Measurements from ENCODE around the gene CARMIL1. TPM values are rescaled to one million over a fixed set of nuclear protein-coding genes. Genes with fewer than 3 reads are reported as not detected.

CARMIL1 gene
- total RNA-seq, 4 donors from 2014 or later: 11.8 to 23.2 (median 17.1) TPM

GRCh38 chr6:25407431-25407830, 128.3 kb downstream of the CARMIL1 start:
- TF ChIP-seq POLR2A (IDR thresholded peaks at IDR 0.05) (no peak), CTCF (IDR thresholded peaks at IDR 0.05) (no peak)
- no peaks in the 10 kb centered on the region for H3K9me3 ChIP-seq
- H3K4me1 ChIP-seq: no peaks in the 10 kb centered on the region
- no peak overlapping the region for H3K4me3 ChIP-seq
- no peak for DNase-seq
- H3K27ac ChIP-seq: no peak overlapping the region
- no peaks in the 10 kb centered on the region for H3K36me3 ChIP-seq
- intact Hi-C loops (cut with DNase I; ENCODE audit: low total_unique reads): no loop called here
- H3K27me3 ChIP-seq: no peaks in the 10 kb centered on the region

- no peak overlapping the region for H3K4me3 ChIP-seq
- DNase-seq: no peak
- H3K27me3 ChIP-seq: no peaks in the 10 kb centered on the region
- peaks cover 0 to 6% of the 10 kb centered on the region in 2 donors for H3K4me1 ChIP-seq
- no peaks in the 10 kb centered on the region for H3K9me3 ChIP-seq
- no peaks in the 10 kb centered on the region for H3K36me3 ChIP-seq
- TF ChIP-seq POLR2A (IDR thresholded peaks at IDR 0.05) (no peak), CTCF (IDR thresholded peaks at IDR 0.05) (no peak)
- intact Hi-C loops (cut with DNase I; ENCODE audit: low total_unique reads): no loop called here
- H3K27ac ChIP-seq: no peak overlapping the region
Observed at GRCh38 chr6:25410102-25410501, 130.9 kb downstream of the CARMIL1 start.

GRCh38 chr6:25411316-25411950, 132.3 kb downstream of the CARMIL1 start:
- Histone ChIP-seq H3K36me3 (no peaks in the 10 kb centered on the region), H3K27ac (no peak overlapping the region), H3K4me3 (no peak overlapping the region), H3K4me1 (peaks cover 0 to 7% of the 10 kb centered on the region in 2 donors), H3K9me3 (no peaks in the 10 kb centered on the region), H3K27me3 (no peaks in the 10 kb centered on the region)
- no peak for DNase-seq
- intact Hi-C loops (cut with DNase I; ENCODE audit: low total_unique reads): no loop called here
- TF ChIP-seq CTCF (IDR thresholded peaks at IDR 0.05): no peak
- no peak for TF ChIP-seq POLR2A (IDR thresholded peaks at IDR 0.05)

GRCh38 chr6:25413207-25413905, 134.2 kb downstream of the CARMIL1 start:
- no peak overlapping the region for H3K4me3 ChIP-seq
- no peak for DNase-seq
- H3K9me3 ChIP-seq: no peaks in the 10 kb centered on the region
- H3K36me3 ChIP-seq: no peaks in the 10 kb centered on the region
- H3K27ac ChIP-seq: no peak overlapping the region
- H3K4me1 ChIP-seq: peaks cover 0 to 7% of the 10 kb centered on the region in 2 donors
- TF ChIP-seq POLR2A (IDR thresholded peaks at IDR 0.05) (no peak), CTCF (IDR thresholded peaks at IDR 0.05) (no peak)
- no peaks in the 10 kb centered on the region for H3K27me3 ChIP-seq
- intact Hi-C loops (cut with DNase I; ENCODE audit: low total_unique reads): no loop called here

- TF ChIP-seq CTCF (IDR thresholded peaks at IDR 0.05): no peak
- no peak for TF ChIP-seq POLR2A (IDR thresholded peaks at IDR 0.05)
- Histone ChIP-seq H3K27me3 (no peaks in the 10 kb centered on the region), H3K27ac (peak overlapping the region in 1 of 2 donors; percentile 7), H3K9me3 (no peaks in the 10 kb centered on the region), H3K4me1 (peaks cover 0 to 7% of the 10 kb centered on the region in 2 donors), H3K36me3 (no peaks in the 10 kb centered on the region), H3K4me3 (no peak overlapping the region)
- no peak for DNase-seq
- intact Hi-C loops (cut with DNase I; ENCODE audit: low total_unique reads): no loop called here
Observed at GRCh38 chr6:25414168-25414567, 135.0 kb downstream of the CARMIL1 start.
